ENCODE data around the gene CADPS2.

The CADPS2 gene

DNA sequence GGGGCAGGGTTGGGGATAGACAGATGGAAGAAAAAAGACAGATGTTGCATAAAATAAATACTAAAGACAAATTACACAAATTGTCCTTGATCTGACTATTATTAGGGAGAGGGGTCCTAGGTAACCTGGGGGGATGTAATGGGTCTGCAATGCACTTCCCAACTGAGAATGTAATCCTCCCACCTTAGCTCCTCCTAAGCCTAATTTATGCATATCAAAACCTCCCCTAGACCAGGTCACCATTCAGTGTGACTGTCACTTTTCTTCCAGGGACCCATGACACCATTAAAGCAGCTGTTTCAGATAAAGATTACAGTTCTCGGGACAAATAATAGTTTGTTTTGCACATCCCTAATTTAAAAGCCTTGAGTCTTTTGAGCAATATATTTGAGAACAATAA, 447.8 kb downstream of the CADPS2 start:
- Histone ChIP-seq H3K27me3 (ENCODE audit: low read length) (no peaks in the 10 kb centered on the region), H3K9me2 (replicated peaks; ENCODE audit: insufficient read depth, low read length) (no peaks in the 10 kb centered on the region), H3K9me3 (ENCODE audit: insufficient read depth, low read length) (no peaks in the 10 kb centered on the region), H3K79me2 (ENCODE audit: insufficient read depth, low read length) (no peaks in the 10 kb centered on the region), H3F3A (ENCODE audit: insufficient read depth) (no peaks in the 10 kb centered on the region), H2AFZ (ENCODE audit: low read depth, low read length, severe bottlenecking) (no peak overlapping the region), H4K20me1 (ENCODE audit: low read depth, low read length) (no peaks in the 10 kb centered on the region), H3K36me3 (ENCODE audit: low read length) (no peaks in the 10 kb centered on the region), H3K4me2 (ENCODE audit: low read depth, low read length, poor library complexity, severe bottlenecking) (no peak overlapping the region), H3K9ac (ENCODE audit: low read length) (no peak overlapping the region), H3K27ac (ENCODE audit: low read depth, low read length) (no peak overlapping the region), H3K4me3 (ENCODE audit: insufficient read depth, low read length, poor library complexity, severe bottlenecking) (no peak overlapping the region)
- TF ChIP-seq EZH2phosphoT487 (conservative IDR thresholded peaks at IDR 0.05; ENCODE audit: low read length) (no peak), CTCF (IDR thresholded peaks at IDR 0.05; ENCODE audit: insufficient read depth, low read length, poor library complexity, severe bottlenecking) (no peak)

DNA sequence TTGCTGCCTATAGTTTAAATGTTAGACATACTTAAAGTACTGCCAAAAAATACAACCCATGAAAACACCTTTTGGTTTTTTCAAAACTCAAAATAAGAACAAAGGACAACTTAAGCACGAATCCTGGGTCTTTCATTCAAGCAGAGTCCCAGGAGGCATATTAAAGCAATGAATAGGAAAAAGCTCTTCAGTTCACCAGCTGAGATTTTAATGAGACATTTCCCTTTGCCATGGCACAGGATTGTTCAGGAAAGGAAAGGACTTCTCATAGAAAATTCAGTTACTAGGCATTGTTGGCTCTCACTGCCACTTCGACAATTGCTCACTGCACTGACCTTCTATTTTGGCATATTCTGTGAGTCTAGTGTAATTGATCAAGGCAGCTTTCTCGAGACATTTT, 448.3 kb downstream of the CADPS2 start:
- Histone ChIP-seq H3K27ac (ENCODE audit: low read depth, low read length) (no peak overlapping the region), H2AFZ (ENCODE audit: low read depth, low read length, severe bottlenecking) (no peak overlapping the region), H3K27me3 (ENCODE audit: low read length) (no peaks in the 10 kb centered on the region), H3F3A (ENCODE audit: insufficient read depth) (no peaks in the 10 kb centered on the region), H3K36me3 (ENCODE audit: low read length) (no peaks in the 10 kb centered on the region), H4K20me1 (ENCODE audit: low read depth, low read length) (no peaks in the 10 kb centered on the region), H3K79me2 (ENCODE audit: insufficient read depth, low read length) (no peaks in the 10 kb centered on the region), H3K9me3 (ENCODE audit: insufficient read depth, low read length) (no peaks in the 10 kb centered on the region), H3K9me2 (replicated peaks; ENCODE audit: insufficient read depth, low read length) (no peaks in the 10 kb centered on the region), H3K4me2 (ENCODE audit: low read depth, low read length, poor library complexity, severe bottlenecking) (no peak overlapping the region), H3K4me3 (ENCODE audit: insufficient read depth, low read length, poor library complexity, severe bottlenecking) (no peak overlapping the region), H3K9ac (ENCODE audit: low read length) (no peak overlapping the region)
- TF ChIP-seq CTCF (IDR thresholded peaks at IDR 0.05; ENCODE audit: insufficient read depth, low read length, poor library complexity, severe bottlenecking) (no peak), EZH2phosphoT487 (conservative IDR thresholded peaks at IDR 0.05; ENCODE audit: low read length) (no peak)

DNA sequence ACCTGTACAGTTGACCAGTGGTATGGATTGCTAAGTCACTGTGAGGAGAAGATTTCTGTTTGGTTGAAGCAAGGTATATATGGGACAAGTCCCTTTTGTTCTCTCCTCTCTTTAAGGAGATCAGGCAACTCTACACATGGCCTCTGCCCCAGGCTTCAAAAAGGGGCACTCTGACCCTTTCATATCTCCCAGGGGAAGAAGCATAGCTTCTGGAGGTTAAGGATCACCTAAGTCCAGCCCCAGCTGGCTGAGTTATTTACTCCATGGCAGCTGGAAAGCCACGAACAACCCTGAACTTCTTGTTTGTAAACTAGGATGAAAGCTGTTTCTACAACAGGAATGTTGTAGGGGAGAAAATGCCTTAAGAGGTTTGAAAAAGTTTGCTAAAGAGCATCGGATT, 452.5 kb downstream of the CADPS2 start:
- Histone ChIP-seq H3F3A (ENCODE audit: insufficient read depth) (no peaks in the 10 kb centered on the region), H3K27ac (ENCODE audit: low read depth, low read length) (no peak overlapping the region)
- no peak for TF ChIP-seq CTCF (IDR thresholded peaks at IDR 0.05; ENCODE audit: insufficient read depth, low read length, poor library complexity, severe bottlenecking)
- no peak for TF ChIP-seq EZH2phosphoT487 (conservative IDR thresholded peaks at IDR 0.05; ENCODE audit: low read length)

DNA sequence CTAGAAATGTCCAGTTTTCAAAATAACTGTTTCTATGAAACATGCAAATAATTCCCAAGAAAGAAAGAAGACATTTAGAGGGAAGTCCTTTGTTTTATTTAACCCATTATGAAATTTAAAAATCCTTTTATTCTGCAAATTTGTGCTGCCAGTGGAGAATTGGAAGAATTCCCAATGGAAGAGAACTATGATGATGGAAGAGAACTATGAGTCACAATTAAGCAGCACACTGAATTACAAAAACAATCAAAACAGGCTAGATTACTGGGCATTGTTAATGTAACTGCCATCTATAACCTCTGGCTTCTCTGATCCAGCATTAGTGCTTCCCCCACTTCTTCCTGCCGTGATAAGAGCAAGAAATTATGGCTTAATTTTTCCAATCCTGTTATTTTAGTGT, 455.6 kb downstream of the CADPS2 start:
- Histone ChIP-seq H3K9me3 (ENCODE audit: insufficient read depth, low read length) (no peaks in the 10 kb centered on the region), H3F3A (ENCODE audit: insufficient read depth) (no peaks in the 10 kb centered on the region), H3K27me3 (ENCODE audit: low read length) (no peaks in the 10 kb centered on the region), H4K20me1 (ENCODE audit: low read depth, low read length) (no peaks in the 10 kb centered on the region), H3K27ac (ENCODE audit: low read depth, low read length) (no peak overlapping the region), H2AFZ (ENCODE audit: low read depth, low read length, severe bottlenecking) (no peak overlapping the region), H3K9ac (ENCODE audit: low read length) (no peak overlapping the region), H3K9me2 (replicated peaks; ENCODE audit: insufficient read depth, low read length) (no peaks in the 10 kb centered on the region), H3K4me3 (ENCODE audit: insufficient read depth, low read length, poor library complexity, severe bottlenecking) (no peak overlapping the region), H3K4me2 (ENCODE audit: low read depth, low read length, poor library complexity, severe bottlenecking) (no peak overlapping the region), H3K79me2 (ENCODE audit: insufficient read depth, low read length) (no peaks in the 10 kb centered on the region), H3K36me3 (ENCODE audit: low read length) (no peaks in the 10 kb centered on the region)
- TF ChIP-seq CTCF (IDR thresholded peaks at IDR 0.05; ENCODE audit: insufficient read depth, low read length, poor library complexity, severe bottlenecking) (no peak), EZH2phosphoT487 (conservative IDR thresholded peaks at IDR 0.05; ENCODE audit: low read length) (no peak)

More for the DNA sequence above, 452.5 kb downstream of the CADPS2 start:
- Histone ChIP-seq H3K4me2 (ENCODE audit: low read depth, low read length, poor library complexity, severe bottlenecking) (no peak overlapping the region), H2AFZ (ENCODE audit: low read depth, low read length, severe bottlenecking) (no peak overlapping the region), H3K9me3 (ENCODE audit: insufficient read depth, low read length) (no peaks in the 10 kb centered on the region), H3K4me3 (ENCODE audit: insufficient read depth, low read length, poor library complexity, severe bottlenecking) (no peak overlapping the region), H3K9ac (ENCODE audit: low read length) (no peak overlapping the region), H3K79me2 (ENCODE audit: insufficient read depth, low read length) (no peaks in the 10 kb centered on the region), H3K9me2 (replicated peaks; ENCODE audit: insufficient read depth, low read length) (no peaks in the 10 kb centered on the region), H4K20me1 (ENCODE audit: low read depth, low read length) (no peaks in the 10 kb centered on the region), H3K27me3 (ENCODE audit: low read length) (no peaks in the 10 kb centered on the region), H3K36me3 (ENCODE audit: low read length) (no peaks in the 10 kb centered on the region)
